Stimulated activated naive B cell treated with anti-CD40 and anti-IgM and Interleukin-4, amounts not matched to agents 10 μg/mL and 1 μg/mL and 100 μg/mL, for 72 hours (primary cell): Measurements from ENCODE around the gene XRCC3.

Source experiments
- ATAC-seq, 2 donors: fragments of 150-1000 bp; cut with Tn5 transposase; replicated peaks; 2 replicates each; pipeline ENCODE4 v1.10.0; 2021; ENCODE audit warnings: moderate library complexity in 1 of 2
- DNase-seq: peaks from one replicate; pipeline ENCODE4 v3.0.0; 2021
- H3K27ac Mint-ChIP-seq: one replicate; pipeline ENCODE4 v1.8.0; 2022; ENCODE audit warnings: mild to moderate bottlenecking, mixed read lengths
- H3K27me3 Mint-ChIP-seq, 2 donors: one replicate each; pipeline ENCODE4 v1.8.0; 2022; ENCODE audit warnings: mixed read lengths in 2 of 2
- H3K36me3 Mint-ChIP-seq, 2 donors: one replicate each; pipeline ENCODE4 v1.8.0; 2022; ENCODE audit warnings: mixed read lengths in 2 of 2, mild to moderate bottlenecking in 1 of 2
- H3K4me1 Mint-ChIP-seq, 2 donors: one replicate each; pipeline ENCODE4 v1.8.0; 2022; ENCODE audit warnings: mixed read lengths in 2 of 2, mild to moderate bottlenecking in 1 of 2
- H3K4me3 Mint-ChIP-seq, 2 donors: one replicate each; pipeline ENCODE4 v1.8.0; 2022; ENCODE audit warnings: mild to moderate bottlenecking in 2 of 2, mixed read lengths in 2 of 2, moderate library complexity in 1 of 2
- H3K9me3 Mint-ChIP-seq, 2 donors: one replicate each; pipeline ENCODE4 v1.8.0; 2022; ENCODE audit warnings: mixed read lengths in 2 of 2, mild to moderate bottlenecking in 1 of 2

XRCC3 gene

GRCh38 chr14:103700753-103701490, 14.3 kb downstream of the XRCC3 start:
- no peaks in the 10 kb centered on the region for H3K9me3 Mint-ChIP-seq
- no peak for DNase-seq
- H3K4me3 Mint-ChIP-seq = peak overlapping the region in 1 of 2 donors; percentile 17
- no peak overlapping the region for H3K27ac Mint-ChIP-seq
- no peaks in the 10 kb centered on the region for H3K27me3 Mint-ChIP-seq
- no peak for ATAC-seq
- H3K4me1 Mint-ChIP-seq = peaks cover 47 to 78% of the 10 kb centered on the region in 2 donors
- H3K36me3 Mint-ChIP-seq = peaks cover 41 to 44% of the 10 kb centered on the region in 2 donors

- DNase-seq = no peak
- peaks cover 43 to 44% of the 10 kb centered on the region in 2 donors for H3K36me3 Mint-ChIP-seq
- no peaks in the 10 kb centered on the region for H3K9me3 Mint-ChIP-seq
- H3K4me3 Mint-ChIP-seq = peak overlapping the region in 1 of 2 donors; percentile 59
- ATAC-seq = no peak
- no peaks in the 10 kb centered on the region for H3K27me3 Mint-ChIP-seq
- H3K27ac Mint-ChIP-seq = peak overlapping the region; percentile 73
- peaks cover 53 to 83% of the 10 kb centered on the region in 2 donors for H3K4me1 Mint-ChIP-seq
These were observed 15.1 kb downstream of the XRCC3 start for GRCh38 chr14:103699901-103700752.

- Mint-ChIP-seq H3K4me3 (no peak overlapping the region), H3K27ac (peak overlapping the region; percentile 73), H3K27me3 (no peaks in the 10 kb centered on the region), H3K9me3 (no peaks in the 10 kb centered on the region), H3K36me3 (peaks cover 40 to 43% of the 10 kb centered on the region in 2 donors), H3K4me1 (peaks cover 50 to 82% of the 10 kb centered on the region in 2 donors)
- DNase-seq (no peak), ATAC-seq (no peak)
These were observed 16.0 kb downstream of the XRCC3 start for GRCh38 chr14:103699261-103699661.

GRCh38 chr14:103698380-103699260, 16.6 kb downstream of the XRCC3 start:
- DNase-seq = no peak
- peak; percentile 29 to 39 for ATAC-seq

GRCh38 chr14:103697603-103698379, 17.5 kb downstream of the XRCC3 start:
- ATAC-seq (no peak), DNase-seq (no peak)
- H3K9me3 Mint-ChIP-seq = no peaks in the 10 kb centered on the region
- peaks cover 42 to 77% of the 10 kb centered on the region in 2 donors for H3K4me1 Mint-ChIP-seq
- H3K27ac Mint-ChIP-seq = peak overlapping the region; percentile 90
- H3K36me3 Mint-ChIP-seq = peaks cover 40 to 42% of the 10 kb centered on the region in 2 donors
- peak overlapping the region in 1 of 2 donors; percentile 67 for H3K4me3 Mint-ChIP-seq
- H3K27me3 Mint-ChIP-seq = no peaks in the 10 kb centered on the region

More at GRCh38 chr14:103698380-103699260, 16.6 kb downstream of the XRCC3 start:
- Mint-ChIP-seq H3K4me3 (no peak overlapping the region), H3K27me3 (no peaks in the 10 kb centered on the region), H3K36me3 (peaks cover 42 to 44% of the 10 kb centered on the region in 2 donors), H3K4me1 (peaks cover 45 to 82% of the 10 kb centered on the region in 2 donors), H3K9me3 (no peaks in the 10 kb centered on the region), H3K27ac (peak overlapping the region; percentile 90)

- Mint-ChIP-seq H3K4me3 (no peak overlapping the region), H3K9me3 (no peaks in the 10 kb centered on the region), H3K4me1 (peaks cover 41 to 76% of the 10 kb centered on the region in 2 donors), H3K27ac (peak overlapping the region; percentile 59), H3K27me3 (no peaks in the 10 kb centered on the region), H3K36me3 (peaks cover 37 to 38% of the 10 kb centered on the region in 2 donors)
- no peak for DNase-seq
- ATAC-seq = no peak
These were observed 18.0 kb downstream of the XRCC3 start for GRCh38 chr14:103697206-103697602.

GRCh38 chr14:103696466-103697071, 18.7 kb downstream of the XRCC3 start:
- Mint-ChIP-seq H3K36me3 (peaks cover 32 to 33% of the 10 kb centered on the region in 2 donors), H3K4me1 (peaks cover 44 to 76% of the 10 kb centered on the region in 2 donors), H3K4me3 (no peak overlapping the region), H3K9me3 (no peaks in the 10 kb centered on the region), H3K27me3 (no peaks in the 10 kb centered on the region), H3K27ac (peak overlapping the region; percentile 76)
- no peak for ATAC-seq
- no peak for DNase-seq

- Mint-ChIP-seq H3K27me3 (no peaks in the 10 kb centered on the region), H3K36me3 (peaks cover 31 to 33% of the 10 kb centered on the region in 2 donors), H3K9me3 (no peaks in the 10 kb centered on the region), H3K27ac (peak overlapping the region; percentile 80), H3K4me1 (peaks cover 44 to 76% of the 10 kb centered on the region in 2 donors), H3K4me3 (no peak overlapping the region)
- no peak for DNase-seq
- no peak for ATAC-seq
These were observed 19.2 kb downstream of the XRCC3 start for GRCh38 chr14:103696070-103696402.

- Mint-ChIP-seq H3K4me3 (no peak overlapping the region), H3K36me3 (peaks cover 31 to 33% of the 10 kb centered on the region in 2 donors), H3K4me1 (peaks cover 43 to 76% of the 10 kb centered on the region in 2 donors), H3K9me3 (no peaks in the 10 kb centered on the region), H3K27me3 (no peaks in the 10 kb centered on the region), H3K27ac (peak overlapping the region; percentile 85)
- ATAC-seq (no peak), DNase-seq (no peak)
These were observed 19.8 kb downstream of the XRCC3 start for GRCh38 chr14:103695296-103696069.

- peaks cover 43 to 76% of the 10 kb centered on the region in 2 donors for H3K4me1 Mint-ChIP-seq
These were observed 20.7 kb downstream of the XRCC3 start for GRCh38 chr14:103694572-103695026.

GRCh38 chr14:103693515-103693914, 21.7 kb downstream of the XRCC3 start:
- no peak overlapping the region for H3K4me3 Mint-ChIP-seq
- peaks cover 45 to 80% of the 10 kb centered on the region in 2 donors for H3K4me1 Mint-ChIP-seq
- H3K36me3 Mint-ChIP-seq = peaks cover 30 to 35% of the 10 kb centered on the region in 2 donors
- DNase-seq = no peak
- ATAC-seq = no peak
- no peaks in the 10 kb centered on the region for H3K9me3 Mint-ChIP-seq
- no peaks in the 10 kb centered on the region for H3K27me3 Mint-ChIP-seq
- H3K27ac Mint-ChIP-seq = no peak overlapping the region

More at GRCh38 chr14:103694572-103695026, 20.7 kb downstream of the XRCC3 start:
- no peak overlapping the region for H3K4me3 Mint-ChIP-seq
- no peaks in the 10 kb centered on the region for H3K9me3 Mint-ChIP-seq
- peaks cover 29 to 35% of the 10 kb centered on the region in 2 donors for H3K36me3 Mint-ChIP-seq
- no peak for DNase-seq
- no peak overlapping the region for H3K27ac Mint-ChIP-seq
- ATAC-seq = no peak
- no peaks in the 10 kb centered on the region for H3K27me3 Mint-ChIP-seq

- H3K27me3 Mint-ChIP-seq = no peaks in the 10 kb centered on the region
- ATAC-seq (no peak), DNase-seq (no peak)
- H3K27ac Mint-ChIP-seq = no peak overlapping the region
- H3K36me3 Mint-ChIP-seq = peaks cover 34 to 36% of the 10 kb centered on the region in 2 donors
- no peaks in the 10 kb centered on the region for H3K9me3 Mint-ChIP-seq
- H3K4me3 Mint-ChIP-seq = no peak overlapping the region
- H3K4me1 Mint-ChIP-seq = peaks cover 43 to 78% of the 10 kb centered on the region in 2 donors
These were observed 22.4 kb downstream of the XRCC3 start for GRCh38 chr14:103692871-103693270.
